ENCODE measurements around the gene COG6.

The COG6 gene

DNA sequence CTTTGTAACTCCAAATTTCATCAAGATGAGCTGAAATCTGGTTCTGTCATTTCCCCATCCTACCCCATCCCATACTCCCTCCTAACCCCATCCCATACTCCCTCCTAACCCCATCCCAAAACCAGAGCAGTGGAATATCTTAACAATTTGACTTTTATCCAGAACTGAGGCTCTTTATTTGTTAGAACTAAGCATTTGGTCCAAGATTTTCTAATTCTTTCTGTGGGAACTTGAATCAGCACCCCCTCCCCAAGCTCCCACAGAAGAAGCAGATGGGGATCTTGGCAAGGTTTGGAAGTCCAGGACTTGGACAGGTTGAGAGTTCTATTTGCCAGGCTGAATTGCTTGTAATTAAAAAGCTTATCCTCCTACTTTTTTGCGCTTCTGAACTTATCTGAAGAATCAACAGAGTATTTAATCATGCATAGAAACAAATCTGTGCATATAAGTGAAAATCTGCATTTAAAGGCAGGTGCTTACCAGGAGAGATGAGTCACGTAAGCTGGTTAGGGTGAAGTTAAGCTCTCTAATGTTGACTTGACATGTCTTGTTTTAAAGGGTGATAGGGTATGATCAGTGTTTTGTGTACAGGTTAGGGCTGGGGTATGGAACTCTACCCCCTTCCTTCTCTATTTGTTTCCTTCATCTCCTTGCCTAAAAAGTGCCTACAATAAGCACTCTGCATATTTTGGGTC, 111.1 kb downstream of the COG6 start:
- no peak for DNase-seq (ENCODE audit: low read depth)
- H3K4me3 ChIP-seq (ENCODE audit: low read depth, low read length), result no peak overlapping the region
- TF ChIP-seq, protein P1, sequence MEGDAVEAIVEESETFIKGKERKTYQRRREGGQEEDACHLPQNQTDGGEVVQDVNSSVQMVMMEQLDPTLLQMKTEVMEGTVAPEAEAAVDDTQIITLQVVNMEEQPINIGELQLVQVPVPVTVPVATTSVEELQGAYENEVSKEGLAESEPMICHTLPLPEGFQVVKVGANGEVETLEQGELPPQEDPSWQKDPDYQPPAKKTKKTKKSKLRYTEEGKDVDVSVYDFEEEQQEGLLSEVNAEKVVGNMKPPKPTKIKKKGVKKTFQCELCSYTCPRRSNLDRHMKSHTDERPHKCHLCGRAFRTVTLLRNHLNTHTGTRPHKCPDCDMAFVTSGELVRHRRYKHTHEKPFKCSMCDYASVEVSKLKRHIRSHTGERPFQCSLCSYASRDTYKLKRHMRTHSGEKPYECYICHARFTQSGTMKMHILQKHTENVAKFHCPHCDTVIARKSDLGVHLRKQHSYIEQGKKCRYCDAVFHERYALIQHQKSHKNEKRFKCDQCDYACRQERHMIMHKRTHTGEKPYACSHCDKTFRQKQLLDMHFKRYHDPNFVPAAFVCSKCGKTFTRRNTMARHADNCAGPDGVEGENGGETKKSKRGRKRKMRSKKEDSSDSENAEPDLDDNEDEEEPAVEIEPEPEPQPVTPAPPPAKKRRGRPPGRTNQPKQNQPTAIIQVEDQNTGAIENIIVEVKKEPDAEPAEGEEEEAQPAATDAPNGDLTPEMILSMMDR (IDR thresholded peaks at IDR 0.05; ENCODE audit: low read depth, low read length, missing control alignments), result no peak

DNA sequence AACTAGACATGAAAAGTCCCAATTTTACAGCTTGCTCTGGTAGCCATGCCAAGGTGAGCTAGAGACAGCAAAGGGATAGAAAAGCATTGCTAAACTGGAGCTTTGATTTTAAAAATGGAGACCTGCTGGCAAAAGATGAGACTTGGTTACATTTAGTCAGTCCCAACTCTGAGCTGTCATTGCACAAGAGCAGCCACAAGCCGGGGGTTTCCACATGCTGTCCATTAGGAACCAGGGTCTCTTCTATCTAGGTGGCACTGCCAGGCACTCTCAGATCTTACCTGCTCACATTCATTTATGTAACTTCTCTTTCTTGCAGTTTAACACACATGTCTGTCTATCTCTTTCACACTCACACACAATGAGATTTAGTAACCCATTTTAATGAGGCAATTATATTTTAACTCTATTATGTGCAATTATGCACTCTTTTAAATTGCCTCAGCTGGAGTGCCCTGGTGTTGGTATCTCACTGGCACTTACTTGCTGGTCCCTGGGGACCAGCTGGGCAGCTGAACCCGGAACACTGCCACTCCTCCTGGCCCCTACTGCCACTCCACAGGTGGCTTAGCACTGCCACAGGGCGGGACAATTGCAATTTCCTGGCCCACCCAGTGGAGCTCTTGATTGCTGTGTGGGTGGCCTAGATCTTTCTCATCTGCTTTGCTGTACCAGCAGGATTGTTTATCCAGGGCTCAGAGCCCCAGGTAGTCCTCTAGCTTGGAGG, 112.5 kb downstream of the COG6 start:
- no peak overlapping the region for H3K4me3 ChIP-seq (ENCODE audit: low read depth, low read length)
- TF ChIP-seq, protein P1 (IDR thresholded peaks at IDR 0.05; ENCODE audit: low read depth, low read length, missing control alignments), result no peak
- DNase-seq (ENCODE audit: low read depth), result no peak

DNA sequence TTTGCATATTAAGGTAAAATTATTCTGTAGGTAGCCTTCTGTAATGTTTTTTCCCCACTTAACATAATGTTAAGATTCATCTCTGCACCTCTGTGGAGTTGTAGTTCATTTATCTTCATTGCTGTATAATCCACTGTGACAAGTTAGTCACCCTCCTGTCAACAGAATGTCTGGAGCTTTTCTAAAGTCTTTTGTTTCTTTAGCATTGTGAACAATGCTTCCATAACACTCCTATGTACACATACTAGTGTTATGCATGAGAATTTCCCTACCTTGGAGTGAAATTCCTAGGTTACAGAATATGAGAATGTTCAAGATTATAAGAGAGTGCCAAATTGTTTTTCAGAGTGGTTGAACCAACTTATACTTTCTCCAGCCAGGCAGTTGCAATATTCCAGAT, 113.5 kb downstream of the COG6 start:
- DNase-seq (ENCODE audit: low read depth), result no peak
- TF ChIP-seq, protein P1 (IDR thresholded peaks at IDR 0.05; ENCODE audit: low read depth, low read length, missing control alignments), result no peak
- H3K4me3 ChIP-seq (ENCODE audit: low read depth, low read length), result no peak overlapping the region

DNA sequence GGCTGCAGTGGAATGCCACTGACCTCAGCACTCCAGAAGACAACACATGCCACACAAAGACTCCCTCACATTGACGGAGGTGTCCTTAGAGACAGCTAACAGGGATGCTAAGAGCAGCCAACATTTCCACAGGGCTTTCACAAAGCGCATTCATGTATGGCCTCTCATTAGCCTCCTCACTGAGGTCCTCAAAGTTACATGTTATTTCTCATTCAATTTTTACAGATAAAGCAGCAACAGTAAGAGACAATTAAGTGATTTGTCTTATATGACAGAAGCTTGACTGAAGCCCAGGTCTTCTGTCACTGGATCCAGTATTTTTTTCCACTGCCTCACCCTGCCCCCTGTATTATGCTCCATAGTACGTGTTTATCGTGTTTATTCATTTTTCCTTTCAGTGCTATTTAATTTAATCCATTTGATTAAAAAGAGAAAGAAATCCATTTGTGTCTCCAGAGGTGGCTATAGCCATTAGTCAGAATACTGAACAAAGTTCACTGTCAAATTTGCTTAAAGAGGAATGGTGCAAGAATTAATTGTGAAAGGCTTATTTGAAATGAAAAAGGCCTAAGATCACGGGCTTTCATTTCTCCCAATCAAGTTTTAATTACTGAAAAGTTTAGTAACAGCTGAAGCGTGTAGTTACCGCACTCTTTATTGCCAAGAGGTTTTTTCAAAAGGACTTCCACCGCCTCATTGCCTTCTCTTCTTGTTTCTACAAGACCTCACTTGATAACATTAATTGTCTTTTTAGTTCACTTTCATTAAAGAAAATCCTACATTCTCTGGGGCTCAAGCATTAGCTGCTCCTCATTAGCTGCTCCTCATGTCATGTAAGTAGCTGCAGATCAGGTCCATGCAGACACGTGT, 115.0 kb downstream of the COG6 start:
- no peak for DNase-seq (ENCODE audit: low read depth)
- H3K4me3 ChIP-seq (ENCODE audit: low read depth, low read length), result no peak overlapping the region
- TF ChIP-seq, protein P1 (IDR thresholded peaks at IDR 0.05; ENCODE audit: low read depth, low read length, missing control alignments), result no peak

DNA sequence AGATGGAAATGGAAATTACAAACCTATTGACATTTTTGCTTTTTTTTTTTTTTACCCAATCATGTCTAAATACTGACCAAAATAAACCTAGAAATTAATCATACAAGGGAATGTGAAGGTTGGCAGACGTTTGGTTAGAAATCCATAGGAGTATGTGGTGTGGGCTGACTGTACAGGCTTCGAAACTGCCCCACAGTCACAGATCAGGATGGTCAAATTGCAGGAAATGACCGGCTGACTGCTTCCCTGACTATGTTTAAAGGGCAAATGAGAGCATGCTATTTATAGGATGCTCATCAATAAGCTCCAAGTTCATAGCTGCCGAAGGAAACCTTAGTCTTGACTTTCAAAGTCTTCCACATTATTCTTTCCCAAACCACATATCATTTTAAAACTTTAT, 118.4 kb downstream of the COG6 start:
- DNase-seq (ENCODE audit: low read depth), result no peak
- no peak overlapping the region for H3K4me3 ChIP-seq (ENCODE audit: low read depth, low read length)
- TF ChIP-seq, protein P1 (IDR thresholded peaks at IDR 0.05; ENCODE audit: low read depth, low read length, missing control alignments), result no peak

DNA sequence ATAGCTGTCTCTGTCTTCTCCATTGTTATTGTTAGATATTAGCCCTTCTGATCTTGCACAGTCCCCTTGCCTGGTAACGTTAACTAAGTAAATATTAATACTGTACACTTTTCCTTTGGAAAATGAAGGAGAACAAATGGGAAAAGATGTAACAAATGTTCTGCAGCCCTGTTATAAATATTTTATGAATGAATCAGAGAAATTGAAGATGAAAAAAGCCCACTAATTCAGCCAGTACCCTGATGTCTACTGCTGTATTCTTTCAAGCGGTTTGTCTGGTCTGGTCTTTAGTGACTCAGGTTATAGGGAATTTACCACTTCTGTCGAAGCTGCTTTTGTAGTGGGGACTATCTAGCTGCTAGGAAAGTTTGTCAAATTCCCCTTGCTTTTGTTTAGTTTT, 121.0 kb downstream of the COG6 start:
- H3K4me3 ChIP-seq (ENCODE audit: low read depth, low read length), result no peak overlapping the region
- TF ChIP-seq, protein P1 (IDR thresholded peaks at IDR 0.05; ENCODE audit: low read depth, low read length, missing control alignments), result no peak
- no peak for DNase-seq (ENCODE audit: low read depth)
